Astrocyte (in vitro differentiated cells and primary cell): ENCODE results near the gene CYP2C19. TPM values are rescaled to one million over a fixed set of nuclear protein-coding genes. Genes with fewer than 3 reads are reported as not detected.
"Not testable (repeated sequence)": the region's sequence is repeated elsewhere in the genome, so short reads cannot be mapped to it uniquely, and the experiment has no call there.

Experiments
- DNase-seq: peaks from one replicate; pipeline ENCODE4 v3.0.0-alpha.2; 2010; ENCODE audit warnings: low read depth
- FAIRE-seq: peaks from 2 replicates; lab custom pipeline; 2011; peaks lifted over from hg19 to GRCh38; lab: Jason Lieb, UNC
- H2AFZ ChIP-seq: 2 replicates; pipeline ENCODE4 v1.6.0; 2012; ENCODE audit warnings: low read depth, low read length, inconsistent platforms
- H3K27ac ChIP-seq: 2 replicates; pipeline ENCODE4 v1.5.1; 2011; ENCODE audit warnings: low read depth, low read length, inconsistent platforms
- H3K27me3 ChIP-seq: 2 replicates; pipeline ENCODE4 v1.6.0; 2011; ENCODE audit warnings: low read length, inconsistent platforms; ENCODE audit not compliant: insufficient read depth
- H3K36me3 ChIP-seq: 2 replicates; pipeline ENCODE4 v1.5.1; 2011; ENCODE audit warnings: low read length, inconsistent platforms; ENCODE audit not compliant: insufficient read depth
- H3K4me1 ChIP-seq: 2 replicates; pipeline ENCODE4 v1.5.1; 2011; ENCODE audit warnings: low read length, inconsistent platforms; ENCODE audit not compliant: insufficient read depth
- H3K4me2 ChIP-seq: 2 replicates; pipeline ENCODE4 v1.6.0; 2012; ENCODE audit warnings: low read length, inconsistent platforms
- H3K4me3 ChIP-seq: 2 replicates; pipeline ENCODE4 v1.5.1; 2011; ENCODE audit warnings: low read depth, mild to moderate bottlenecking, low read length, inconsistent platforms; ENCODE audit not compliant: insufficient read depth
- H3K79me2 ChIP-seq: 2 replicates; pipeline ENCODE4 v1.6.0; 2012; ENCODE audit warnings: mild to moderate bottlenecking, low read length, inconsistent platforms; ENCODE audit not compliant: insufficient read depth
- H3K9ac ChIP-seq: 2 replicates; pipeline ENCODE4 v1.6.0; 2012; ENCODE audit warnings: mild to moderate bottlenecking, low read length, inconsistent platforms
- H3K9me3 ChIP-seq: 2 replicates; pipeline ENCODE4 v1.5.1; 2012; ENCODE audit warnings: low read depth, mild to moderate bottlenecking, low read length, inconsistent platforms; ENCODE audit not compliant: insufficient read depth
- H4K20me1 ChIP-seq: 2 replicates; pipeline ENCODE4 v1.6.0; 2012; ENCODE audit warnings: low read length, inconsistent platforms; ENCODE audit not compliant: insufficient read depth
- H3K27ac Mint-ChIP-seq: one replicate; pipeline ENCODE4 v1.8.0; 2021; ENCODE audit warnings: mild to moderate bottlenecking, mixed read lengths; ENCODE audit not compliant: unreplicated experiment
- H3K27me3 Mint-ChIP-seq: one replicate; pipeline ENCODE4 v1.8.0; 2021; ENCODE audit warnings: low read depth, mixed read lengths; ENCODE audit not compliant: unreplicated experiment
- H3K36me3 Mint-ChIP-seq: one replicate; pipeline ENCODE4 v1.8.0; 2021; ENCODE audit warnings: low read depth, mixed read lengths; ENCODE audit not compliant: unreplicated experiment
- H3K4me1 Mint-ChIP-seq: one replicate; pipeline ENCODE4 v1.8.0; 2021; ENCODE audit warnings: low read depth, mixed read lengths; ENCODE audit not compliant: unreplicated experiment
- H3K4me3 Mint-ChIP-seq: one replicate; pipeline ENCODE4 v1.8.0; 2021; ENCODE audit warnings: mild to moderate bottlenecking, moderate library complexity, mixed read lengths; ENCODE audit not compliant: unreplicated experiment
- H3K9me3 Mint-ChIP-seq: one replicate; pipeline ENCODE4 v1.8.0; 2021; ENCODE audit warnings: mild to moderate bottlenecking, mixed read lengths; ENCODE audit not compliant: unreplicated experiment
- CTCF ChIP-seq: IDR thresholded peaks from 2 replicates; pipeline ENCODE4 v1.5.1; 2011; ENCODE audit warnings: low read depth, mild to moderate bottlenecking, inconsistent platforms, low read length, moderate library complexity; ENCODE audit not compliant: insufficient read depth
- EZH2 ChIP-seq: IDR thresholded peaks from 2 replicates; pipeline ENCODE4 v1.6.1; 2012; ENCODE audit warnings: mild to moderate bottlenecking, low read length, inconsistent platforms; ENCODE audit not compliant: insufficient read depth
- total RNA-seq: library from RNA; stranded (reverse); gene quantifications from 2 replicates; pipeline ENCODE4 v1.2.1, GENCODE V29; 2021

CYP2C19 gene
- total RNA-seq, 1 donor from 2014 or later: not detected

GRCh38 chr10:94889123-94889522 lies 126.6 kb downstream of the CYP2C19 start:
- no peaks in the 10 kb centered on the region for H4K20me1 ChIP-seq
- Mint-ChIP-seq H3K9me3 (no peaks in the 10 kb centered on the region), H3K4me1 (no peaks in the 10 kb centered on the region), H3K4me3 (no peak overlapping the region), H3K36me3 (no peaks in the 10 kb centered on the region), H3K27me3 (peaks cover 2% of the 10 kb centered on the region), H3K27ac (no peak overlapping the region)
- FAIRE-seq (no peak), DNase-seq (no peak)
- H3K27ac ChIP-seq: no peak overlapping the region
- no peak overlapping the region for H3K4me2 ChIP-seq
- no peaks in the 10 kb centered on the region for H3K9me3 ChIP-seq
- no peak overlapping the region for H3K9ac ChIP-seq
- TF ChIP-seq CTCF: no peak
- no peak for TF ChIP-seq EZH2
- no peaks in the 10 kb centered on the region for H3K79me2 ChIP-seq
- H2AFZ ChIP-seq: no peak overlapping the region
- H3K4me1 ChIP-seq: no peaks in the 10 kb centered on the region
- H3K27me3 ChIP-seq: no peaks in the 10 kb centered on the region
- H3K4me3 ChIP-seq: no peak overlapping the region
- H3K36me3 ChIP-seq: no peaks in the 10 kb centered on the region

GRCh38 chr10:94890264-94891022 lies 128.0 kb downstream of the CYP2C19 start:
- Histone ChIP-seq H4K20me1 (no peaks in the 10 kb centered on the region), H3K36me3 (no peaks in the 10 kb centered on the region), H3K9ac (no peak overlapping the region), H3K4me1 (no peaks in the 10 kb centered on the region), H3K27ac (no peak overlapping the region), H3K4me2 (no peak overlapping the region), H3K27me3 (no peaks in the 10 kb centered on the region), H2AFZ (no peak overlapping the region), H3K4me3 (no peak overlapping the region), H3K9me3 (no peaks in the 10 kb centered on the region), H3K79me2 (no peaks in the 10 kb centered on the region)
- no peaks in the 10 kb centered on the region for H3K4me1 Mint-ChIP-seq
- H3K27me3 Mint-ChIP-seq: peaks cover 2% of the 10 kb centered on the region
- no peak overlapping the region for H3K27ac Mint-ChIP-seq
- TF ChIP-seq EZH2 (no peak), CTCF (no peak)
- no peak overlapping the region for H3K4me3 Mint-ChIP-seq
- FAIRE-seq (no peak), DNase-seq (no peak)
- H3K36me3 Mint-ChIP-seq: no peaks in the 10 kb centered on the region
- H3K9me3 Mint-ChIP-seq: peaks cover 4% of the 10 kb centered on the region

- not testable (repeated sequence) for DNase-seq, H3K79me2 ChIP-seq, FAIRE-seq
Measured at GRCh38 chr10:94898414-94898813, 135.9 kb downstream of the CYP2C19 start.

More at GRCh38 chr10:94898414-94898813, 135.9 kb downstream of the CYP2C19 start:
- peaks cover 15% of the 10 kb centered on the region for H3K9me3 Mint-ChIP-seq
- H2AFZ ChIP-seq, H3K4me3 ChIP-seq, H3K27ac ChIP-seq, H3K4me3 Mint-ChIP-seq, H3K9ac ChIP-seq, H4K20me1 ChIP-seq, H3K4me2 ChIP-seq, H3K27me3 ChIP-seq, H3K9me3 ChIP-seq, H3K4me1 ChIP-seq, H3K27ac Mint-ChIP-seq, H3K36me3 Mint-ChIP-seq, H3K36me3 ChIP-seq, H3K27me3 Mint-ChIP-seq, H3K4me1 Mint-ChIP-seq: not testable (repeated sequence)
